GM21737 (cell line): ENCODE measurements around the gene PXDC1.
"Not testable (repeated sequence)": the region's sequence is repeated elsewhere in the genome, so short reads cannot be mapped to it uniquely, and the experiment has no call there.

Experiments used
- ATAC-seq: cut with Tn5 transposase; IDR thresholded peaks from one replicate; pipeline ENCODE4 v1.9.1; 2021; ENCODE audit warnings: mild to moderate bottlenecking, moderate library complexity; ENCODE audit not compliant: unreplicated experiment

The PXDC1 gene

DNA sequence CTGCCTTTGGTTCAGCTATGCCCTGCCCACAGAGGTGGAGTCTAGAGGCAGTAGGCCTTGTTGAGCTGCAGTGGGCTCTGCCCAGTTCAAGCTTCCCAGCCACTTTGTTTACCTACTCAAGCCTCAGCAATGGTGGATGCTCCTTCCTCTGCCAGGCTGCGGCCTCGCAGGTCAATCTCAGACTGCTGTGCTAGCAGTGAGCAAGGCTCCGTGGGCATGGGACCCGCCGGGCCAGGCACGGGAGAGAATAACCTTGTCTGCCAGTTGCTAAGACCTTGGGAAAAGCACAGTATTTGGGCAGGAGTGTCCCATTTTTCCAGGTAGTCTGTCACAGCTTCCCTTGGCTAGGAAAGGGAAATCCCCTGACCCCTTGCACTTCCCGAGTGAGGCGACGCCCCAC, 73.8 kb downstream of the PXDC1 start:
- ATAC-seq, result not testable (repeated sequence)

DNA sequence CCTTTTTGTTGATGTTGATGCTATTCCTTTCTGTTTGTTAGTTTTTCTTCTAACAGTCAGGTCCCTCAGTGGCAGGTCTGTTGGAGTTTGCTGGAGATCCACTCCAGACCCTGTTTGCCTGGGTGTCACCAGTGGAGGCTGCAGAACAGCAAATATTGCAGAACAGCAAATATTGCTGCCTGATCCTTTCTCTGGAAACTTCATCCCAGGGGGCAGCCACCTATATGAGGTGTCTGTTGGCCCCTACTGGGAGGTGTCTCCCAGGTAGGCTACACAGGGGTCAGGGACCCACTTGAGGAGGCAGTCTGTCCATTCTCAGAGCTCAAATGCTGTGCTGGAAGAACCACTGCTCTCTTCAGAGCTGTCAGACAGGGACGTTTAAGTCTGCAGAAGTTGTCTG, 74.2 kb downstream of the PXDC1 start:
- ATAC-seq, result not testable (repeated sequence)
